Measurements from ENCODE around the gene SARDH. TPM values are rescaled to one million over a fixed set of nuclear protein-coding genes. Genes with fewer than 3 reads are reported as not detected.

Gene SARDH
- total and polyA plus RNA-seq, 2 of the 13 experiments (the other 11 are each of a cell fraction or from before 2014, with no cell fraction given) = 11.6 to 34.9 TPM

DNA sequence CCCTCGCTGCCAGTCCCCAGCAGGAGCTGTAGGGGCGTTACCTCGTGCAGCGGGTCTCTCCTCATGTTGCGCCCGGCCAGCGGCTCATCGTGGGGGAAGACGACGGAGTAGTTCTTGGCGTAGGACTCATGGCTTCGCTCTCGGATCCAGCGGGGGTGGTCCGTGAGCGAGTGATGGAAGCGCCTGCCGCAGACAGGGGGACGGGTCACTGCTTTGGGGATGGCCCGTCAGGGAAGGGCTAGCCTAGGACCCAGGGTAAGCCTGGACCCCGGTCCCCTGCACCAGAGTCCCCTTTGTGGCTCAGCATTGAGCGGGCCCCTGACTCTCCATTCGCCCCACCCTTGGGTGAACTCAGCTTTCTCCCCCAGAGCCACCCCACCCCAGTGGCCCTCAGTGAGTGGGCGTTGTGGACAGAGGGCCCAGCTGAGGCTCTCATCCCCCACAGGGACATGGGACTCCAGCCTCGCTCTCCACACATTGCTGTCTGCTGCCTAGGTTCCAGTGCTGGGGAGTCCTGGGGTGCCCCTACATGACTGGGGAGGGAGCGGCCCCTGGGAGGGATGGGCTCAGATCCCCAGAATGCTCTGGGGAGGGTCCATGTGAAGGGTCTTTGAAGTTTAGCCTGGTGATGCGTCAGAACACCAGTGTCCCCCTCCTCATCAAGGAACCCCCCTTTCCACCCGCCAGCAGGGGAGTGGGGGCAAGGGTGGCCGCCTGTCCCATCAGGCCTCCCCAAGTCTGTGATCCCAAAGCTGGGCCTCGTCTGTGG lies 29.7 kb downstream of the SARDH start:
- FAIRE-seq = no peak
- BruUV-seq (replicated peaks) = no TSS peak
- Histone ChIP-seq H3K79me2 (ENCODE audit: insufficient read depth, low read length) (no peaks in the 10 kb centered on the region), H3K9ac (ENCODE audit: insufficient read depth, low read depth, low read length) (no peak overlapping the region), H3K27ac (ENCODE audit: extremely low read length, insufficient read depth, low read length) (no peak overlapping the region), H3K4me2 (ENCODE audit: low read depth, low read length) (no peak overlapping the region), H3K27me3 (ENCODE audit: control insufficient read depth in 1 of 2, insufficient read depth in 2 of 2, low read length in 2 of 2) (no peaks in the 10 kb centered on the region), H3K36me3 (replicated peaks in 1 of 2; ENCODE audit: control insufficient read depth in 1 of 2, insufficient read depth in 2 of 2, low read length in 2 of 2) (peaks cover 0 to 1% of the 10 kb centered on the region in 2 experiments; a peak in 1 of 5 replicates), H4K20me1 (ENCODE audit: insufficient read depth, low read length) (no peaks in the 10 kb centered on the region), H3K4me1 (ENCODE audit: insufficient read depth, low read length) (peaks cover 25% of the 10 kb centered on the region), H3K4me3 (replicated peaks in 1 of 3; ENCODE audit: insufficient read depth in 1 of 3, low read depth in 2 of 3, low read length in 3 of 3) (no peak overlapping the region), H2AFZ (ENCODE audit: low read length) (no peak overlapping the region), H3K9me3 (ENCODE audit: low read length) (no peaks in the 10 kb centered on the region)
- POLR2A ChIA-PET = no interaction called here
- ATAC-seq = no peak
- in situ Hi-C loops (cut with HindIII; ENCODE audit: extremely low pct_ligation_motif_present, low pct_unique_long_range_greater_than_20kb) = no loop called here
- 92% methylated on average over 15 of the region's 30 CpGs for WGBS (ENCODE audit: low lambda C conversion rate)
- TF ChIP-seq AGO2 (optimal IDR thresholded peaks at IDR 0.05; ENCODE audit: low read depth, low read length) (peak; percentile 53), RBFOX2 (IDR thresholded peaks at IDR 0.05; ENCODE audit: low read depth, low read length) (0 out of 2 replicates have a peak, but pooled peaks have one; percentile 24), ZNF773 (CRISPR knock-in tag; IDR thresholded peaks at IDR 0.05; ENCODE audit: borderline replicate concordance) (no peak)
- DNase-seq (ENCODE audit: low spot score) = no peak
- CTCF ChIA-PET (ENCODE audit: low intra/inter-chr PET ratio, low total read pairs) = no interaction called here
- intact Hi-C loops (cut with micrococcal nuclease; ENCODE audit: unreplicated experiment) = no loop called here

DNA sequence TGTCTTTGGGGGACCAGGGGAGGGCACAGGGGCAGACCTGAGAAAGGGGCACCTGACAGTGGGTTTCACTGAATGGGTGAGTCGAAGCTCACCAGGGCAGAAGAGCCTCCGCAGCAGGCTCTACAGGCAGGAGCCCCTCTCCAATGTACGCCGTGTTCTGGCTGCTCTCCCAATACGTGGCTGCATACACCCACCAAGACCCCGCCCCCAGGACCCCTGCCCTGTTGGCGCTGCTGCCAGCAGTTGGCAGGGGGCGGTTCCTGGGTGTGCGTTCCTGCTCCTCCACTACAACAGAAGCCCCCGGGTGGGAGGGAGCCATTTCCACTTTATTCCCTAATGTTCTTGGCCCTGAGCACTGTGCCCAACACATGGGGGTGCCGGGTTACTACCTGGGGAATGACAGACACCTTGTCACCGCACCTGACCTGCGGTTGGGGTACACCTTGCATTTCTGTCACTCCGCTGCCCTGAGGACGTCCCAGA lies 30.3 kb downstream of the SARDH start:
- 94% methylated on average over 11 of the region's 15 CpGs for WGBS (ENCODE audit: low lambda C conversion rate)
- peaks cover 0 to 1% of the 10 kb centered on the region in 2 experiments; a peak in 1 of 5 replicates for H3K36me3 ChIP-seq (replicated peaks in 1 of 2; ENCODE audit: control insufficient read depth in 1 of 2, insufficient read depth in 2 of 2, low read length in 2 of 2)
- no peaks in the 10 kb centered on the region for H3K79me2 ChIP-seq (ENCODE audit: insufficient read depth, low read length)
- peaks cover 19% of the 10 kb centered on the region for H3K4me1 ChIP-seq (ENCODE audit: insufficient read depth, low read length)
- no peaks in the 10 kb centered on the region for H3K9me3 ChIP-seq (ENCODE audit: low read length)
- no peak for DNase-seq (ENCODE audit: low spot score)
- ChIA-PET CTCF (ENCODE audit: low intra/inter-chr PET ratio, low total read pairs) (no interaction called here), POLR2A (no interaction called here)
- in situ Hi-C loops (cut with HindIII; ENCODE audit: extremely low pct_ligation_motif_present, low pct_unique_long_range_greater_than_20kb) (no loop called here), intact Hi-C loops (cut with micrococcal nuclease; ENCODE audit: unreplicated experiment) (no loop called here)
- no TSS peak for BruUV-seq (replicated peaks)
- no peak overlapping the region for H2AFZ ChIP-seq (ENCODE audit: low read length)
- FAIRE-seq = no peak
- ATAC-seq = no peak
- TF ChIP-seq ZNF282 (IDR thresholded peaks at IDR 0.05; ENCODE audit: partially characterized antibody) (no peak), ZNF263 (CRISPR knock-in tag; IDR thresholded peaks at IDR 0.05) (no peak), RXRA (CRISPR knock-in tag; IDR thresholded peaks at IDR 0.05) (no peak), CBX1 (IDR thresholded peaks at IDR 0.05; ENCODE audit: low read depth) (no peak)
- no peaks in the 10 kb centered on the region for H4K20me1 ChIP-seq (ENCODE audit: insufficient read depth, low read length)
- no peaks in the 10 kb centered on the region for H3K27me3 ChIP-seq (ENCODE audit: control insufficient read depth in 1 of 2, insufficient read depth in 2 of 2, low read length in 2 of 2)
- no peak overlapping the region for H3K9ac ChIP-seq (ENCODE audit: insufficient read depth, low read depth, low read length)
- no peak overlapping the region for H3K4me3 ChIP-seq (replicated peaks in 1 of 3; ENCODE audit: insufficient read depth in 1 of 3, low read depth in 2 of 3, low read length in 3 of 3)
- H3K27ac ChIP-seq (ENCODE audit: extremely low read length, insufficient read depth, low read length) = no peak overlapping the region
- H3K4me2 ChIP-seq (ENCODE audit: low read depth, low read length) = no peak overlapping the region
